H9 (cell line): Measurements from ENCODE around the gene CDKL4. TPM values are rescaled to one million over a fixed set of nuclear protein-coding genes. Genes with fewer than 3 reads are reported as not detected.

ENCODE experiments used
- DNase-seq: peaks from one replicate; pipeline ENCODE4 v3.0.0-alpha.2; 2017
- H2AFZ ChIP-seq: one replicate; pipeline ENCODE4 v1.6.1; 2013; ENCODE audit warnings: mild to moderate bottlenecking, low read length, control low read depth, moderate library complexity
- H2AK5ac ChIP-seq: 2 replicates; pipeline ENCODE4 v1.6.1; 2013; ENCODE audit warnings: low read length, control low read depth, mixed read lengths; ENCODE audit not compliant: insufficient read length
- H2BK120ac ChIP-seq: one replicate; pipeline ENCODE4 v1.6.1; 2013; ENCODE audit warnings: low read depth, mild to moderate bottlenecking, low read length, control low read depth, inconsistent platforms; ENCODE audit not compliant: poor library complexity, severe bottlenecking
- H2BK12ac ChIP-seq: 2 replicates; pipeline ENCODE4 v1.6.1; 2013; ENCODE audit warnings: low read length, control low read depth, mixed read lengths, low read depth; ENCODE audit not compliant: insufficient read length
- H2BK15ac ChIP-seq: 2 replicates; pipeline ENCODE4 v1.6.1; 2013; ENCODE audit warnings: low read depth, low read length, control low read depth
- H2BK20ac ChIP-seq: one replicate; pipeline ENCODE4 v1.6.1; 2013; ENCODE audit warnings: low read depth, mild to moderate bottlenecking, low read length, control low read depth, inconsistent platforms; ENCODE audit not compliant: poor library complexity, severe bottlenecking
- H2BK5ac ChIP-seq: 2 replicates; pipeline ENCODE4 v1.6.1; 2013; ENCODE audit warnings: low read length, control low read depth, mixed read lengths; ENCODE audit not compliant: insufficient read length
- H3K14ac ChIP-seq: 2 replicates; pipeline ENCODE4 v1.6.1; 2013; ENCODE audit warnings: low read length, control low read depth; ENCODE audit not compliant: insufficient read depth
- H3K18ac ChIP-seq: 2 replicates; pipeline ENCODE4 v1.6.1; 2013; ENCODE audit warnings: low read depth, mild to moderate bottlenecking, mixed read lengths, low read length, control low read depth; ENCODE audit not compliant: insufficient read length
- H3K23ac ChIP-seq: 2 replicates; pipeline ENCODE4 v1.6.1; 2013; ENCODE audit warnings: low read length, control low read depth, mixed read lengths, low read depth; ENCODE audit not compliant: insufficient read length
- H3K23me2 ChIP-seq: 2 replicates; pipeline ENCODE4 v1.6.1; 2013; ENCODE audit warnings: low read depth, mild to moderate bottlenecking, mixed read lengths, low read length, control low read depth; ENCODE audit not compliant: insufficient read length, poor library complexity, severe bottlenecking
- H3K27ac ChIP-seq: 2 replicates; pipeline ENCODE4 v1.5.1; 2013; ENCODE audit warnings: low read length, control low read depth, mixed read lengths, low read depth; ENCODE audit not compliant: insufficient read length
- H3K27me3 ChIP-seq: 2 replicates; pipeline ENCODE4 v1.6.1; 2013; ENCODE audit warnings: low read length, control low read depth, inconsistent platforms; ENCODE audit not compliant: insufficient read depth
- H3K4ac ChIP-seq: 2 replicates; pipeline ENCODE4 v1.6.1; 2013; ENCODE audit warnings: low read depth, mild to moderate bottlenecking, control low read depth, inconsistent platforms, low read length, moderate library complexity
- H3K4me1 ChIP-seq: 2 replicates; pipeline ENCODE4 v1.6.1; 2013; ENCODE audit warnings: low read length, control low read depth, inconsistent platforms; ENCODE audit not compliant: insufficient read depth
- H3K4me2 ChIP-seq: 2 replicates; pipeline ENCODE4 v1.6.1; 2013; ENCODE audit warnings: low read length, control low read depth, mixed read lengths; ENCODE audit not compliant: insufficient read length, insufficient read depth
- H3K56ac ChIP-seq: 2 replicates; pipeline ENCODE4 v1.6.1; 2013; ENCODE audit warnings: low read depth, mild to moderate bottlenecking, mixed read lengths, low read length, control low read depth; ENCODE audit not compliant: insufficient read length
- H3K79me1 ChIP-seq: 2 replicates; pipeline ENCODE4 v1.6.1; 2013; ENCODE audit warnings: low read depth, mild to moderate bottlenecking, moderate library complexity, low read length, control low read depth, inconsistent platforms; ENCODE audit not compliant: insufficient read depth, poor library complexity, severe bottlenecking
- H3K79me2 ChIP-seq: 2 replicates; pipeline ENCODE4 v1.6.1; 2013; ENCODE audit warnings: low read length, control low read depth, inconsistent platforms; ENCODE audit not compliant: insufficient read depth
- H3K9ac ChIP-seq: 2 replicates; pipeline ENCODE4 v1.6.1; 2013; ENCODE audit warnings: low read length, control low read depth, mixed read lengths; ENCODE audit not compliant: insufficient read length; ENCODE audit errors: extremely low read depth
- H3K9me3 ChIP-seq: one replicate; pipeline ENCODE4 v1.6.1; 2013; ENCODE audit warnings: low read depth, low read length, inconsistent platforms; ENCODE audit not compliant: control insufficient read depth
- H3T11ph ChIP-seq: one replicate; pipeline ENCODE4 v1.6.1; 2013; ENCODE audit warnings: mild to moderate bottlenecking, low read length, control low read depth, inconsistent platforms
- H4K20me1 ChIP-seq: one replicate; pipeline ENCODE4 v1.6.1; 2013; ENCODE audit not compliant: control insufficient read depth, insufficient read length, insufficient read depth
- H4K5ac ChIP-seq: 2 replicates; pipeline ENCODE4 v1.6.1; 2013; ENCODE audit warnings: low read depth, mild to moderate bottlenecking, mixed read lengths, low read length, control low read depth; ENCODE audit not compliant: insufficient read length
- H4K8ac ChIP-seq: replicated peaks from 2 replicates; pipeline ENCODE4 v1.6.1; 2013; ENCODE audit warnings: low read length, control low read depth, mixed read lengths, low read depth; ENCODE audit not compliant: insufficient read length
- H4K91ac ChIP-seq: 2 replicates; pipeline ENCODE4 v1.6.1; 2013; ENCODE audit warnings: low read depth, mild to moderate bottlenecking, moderate library complexity, mixed read lengths, low read length, control low read depth; ENCODE audit not compliant: insufficient read length
- H3K27ac Mint-ChIP-seq, 3 experiments: 2 replicates in 2 of 3; 3 replicates in 1 of 3; pipeline ENCODE4 v1.8.0; 2020 to 2021; ENCODE audit warnings: mixed read lengths in 3 of 3, mild to moderate bottlenecking in 1 of 3, moderate library complexity in 1 of 3
- H3K27me3 Mint-ChIP-seq: 2 replicates; pipeline ENCODE4 v1.8.0; 2021; ENCODE audit warnings: low read depth, mild to moderate bottlenecking, moderate library complexity, mixed read lengths
- H3K36me3 Mint-ChIP-seq, 3 experiments: 2 replicates in 2 of 3; 3 replicates in 1 of 3; pipeline ENCODE4 v1.8.0; 2020 to 2021; ENCODE audit warnings: low read depth in 3 of 3, mixed read lengths in 3 of 3; ENCODE audit not compliant: insufficient read depth in 1 of 3
- H3K4me1 Mint-ChIP-seq, 2 experiments: 2 replicates each; pipeline ENCODE4 v1.8.0; 2020; ENCODE audit warnings: mixed read lengths in 2 of 2
- H3K4me3 Mint-ChIP-seq, 2 experiments: 2 replicates in 1 of 2; 3 replicates in 1 of 2; pipeline ENCODE4 v1.8.0; 2020 to 2021; ENCODE audit warnings: mild to moderate bottlenecking in 2 of 2, mixed read lengths in 2 of 2, moderate library complexity in 1 of 2
- H3K9me3 Mint-ChIP-seq, 2 experiments: 2 replicates in 1 of 2; 3 replicates in 1 of 2; pipeline ENCODE4 v1.8.0; 2020; ENCODE audit warnings: mild to moderate bottlenecking in 2 of 2, mixed read lengths in 2 of 2, moderate library complexity in 1 of 2
- WGBS: extraction: QIAGEN DNeasy Blood & Tissue Kit; methylation state at CpG from one replicate; pipeline ENCODE4 v1.1.7; 2013; ENCODE audit warnings: missing lambda C conversion rate, low lambda C conversion rate, mixed read lengths; ENCODE audit not compliant: insufficient read length; ENCODE audit errors: extremely low coverage; 5-methylcytosine and 5-hydroxymethylcytosine counted together
- total RNA-seq: library from RNA; stranded (reverse); gene quantifications from 2 replicates; pipeline ENCODE4 v1.2.1, GENCODE V29; 2021
- TF ChIP-seq, protein P1 (sequence below): fragments of 200-600 bp; sonication (generic); conservative IDR thresholded peaks from 3 replicates; pipeline ENCODE4 v1.8.0; 2021; ENCODE audit warnings: antibody characterized with exemption, mild to moderate bottlenecking

The CDKL4 gene
- total RNA-seq, 1 experiment from 2014 or later, result not detected

DNA sequence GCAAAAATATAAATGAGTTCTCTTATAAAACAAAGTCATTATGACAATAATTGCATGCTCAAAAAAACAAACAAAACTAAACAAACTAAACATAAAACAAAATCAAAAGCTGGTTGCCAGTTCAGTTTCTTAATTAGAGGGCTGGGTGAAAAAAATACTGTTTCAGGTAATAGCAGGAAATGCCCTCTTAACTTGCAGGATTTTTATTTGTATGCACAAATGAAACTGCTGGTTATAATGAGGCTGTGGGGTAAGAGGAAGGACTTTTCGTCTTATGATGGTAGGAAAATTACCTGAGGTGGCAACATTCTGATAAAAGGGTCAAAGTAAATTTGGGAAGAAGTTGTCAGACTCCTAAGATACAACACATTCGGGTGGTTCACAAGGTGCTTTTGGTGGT is 21.5 kb upstream of the CDKL4 start:
- Histone ChIP-seq H2AFZ (no peak overlapping the region), H2BK5ac (no peak overlapping the region), H2BK20ac (no peak overlapping the region), H2BK120ac (no peak overlapping the region), H3K14ac (no peak overlapping the region), H2BK15ac (no peak overlapping the region), H4K8ac (no peak overlapping the region), H2BK12ac (no peak overlapping the region), H4K20me1 (no peaks in the 10 kb centered on the region), H3K4me2 (no peak overlapping the region), H3K27me3 (no peaks in the 10 kb centered on the region), H3K9me3 (no peaks in the 10 kb centered on the region), H3T11ph (no peak overlapping the region), H4K5ac (no peak overlapping the region), H3K79me1 (no peaks in the 10 kb centered on the region), H2AK5ac (no peak overlapping the region), H3K9ac (no peak overlapping the region), H3K27ac (no peak overlapping the region), H3K4ac (no peak overlapping the region), H4K91ac (no peak overlapping the region), H3K18ac (no peak overlapping the region), H3K23me2 (no peaks in the 10 kb centered on the region), H3K4me1 (no peaks in the 10 kb centered on the region), H3K56ac (no peak overlapping the region), H3K79me2 (no peaks in the 10 kb centered on the region), H3K23ac (no peak overlapping the region)
- TF ChIP-seq, protein P1, sequence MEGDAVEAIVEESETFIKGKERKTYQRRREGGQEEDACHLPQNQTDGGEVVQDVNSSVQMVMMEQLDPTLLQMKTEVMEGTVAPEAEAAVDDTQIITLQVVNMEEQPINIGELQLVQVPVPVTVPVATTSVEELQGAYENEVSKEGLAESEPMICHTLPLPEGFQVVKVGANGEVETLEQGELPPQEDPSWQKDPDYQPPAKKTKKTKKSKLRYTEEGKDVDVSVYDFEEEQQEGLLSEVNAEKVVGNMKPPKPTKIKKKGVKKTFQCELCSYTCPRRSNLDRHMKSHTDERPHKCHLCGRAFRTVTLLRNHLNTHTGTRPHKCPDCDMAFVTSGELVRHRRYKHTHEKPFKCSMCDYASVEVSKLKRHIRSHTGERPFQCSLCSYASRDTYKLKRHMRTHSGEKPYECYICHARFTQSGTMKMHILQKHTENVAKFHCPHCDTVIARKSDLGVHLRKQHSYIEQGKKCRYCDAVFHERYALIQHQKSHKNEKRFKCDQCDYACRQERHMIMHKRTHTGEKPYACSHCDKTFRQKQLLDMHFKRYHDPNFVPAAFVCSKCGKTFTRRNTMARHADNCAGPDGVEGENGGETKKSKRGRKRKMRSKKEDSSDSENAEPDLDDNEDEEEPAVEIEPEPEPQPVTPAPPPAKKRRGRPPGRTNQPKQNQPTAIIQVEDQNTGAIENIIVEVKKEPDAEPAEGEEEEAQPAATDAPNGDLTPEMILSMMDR, result no peak
- no peak for DNase-seq
- Mint-ChIP-seq H3K4me1 (peaks cover 0 to 4% of the 10 kb centered on the region in 2 experiments; a peak in 2 of 4 replicates), H3K27ac (no peak overlapping the region), H3K27me3 (no peaks in the 10 kb centered on the region), H3K4me3 (no peak overlapping the region), H3K36me3 (peaks cover 12 to 29% (median 16%) of the 10 kb centered on the region in 3 experiments; a peak in 6 of 7 replicates), H3K9me3 (no peaks in the 10 kb centered on the region)
- no CpG with 5 or more reads among the region's 2 CpGs for WGBS
